CD4-positive, alpha-beta T cell treated with Interleukin-15 for 1 hour (primary cell): ENCODE data around the gene CCSER1.
"Not testable (repeated sequence)": the region's sequence is repeated elsewhere in the genome, so short reads cannot be mapped to it uniquely, and the experiment has no call there.

ENCODE experiments used
- DNase-seq: peaks from one replicate; pipeline ENCODE4 v3.0.0-alpha.2; 2020

Gene CCSER1

GRCh38 chr4:90730752-90731151 is 603.6 kb downstream of the CCSER1 start:
- DNase-seq: no peak

- DNase-seq: no peak
Observed at GRCh38 chr4:90733211-90733610, 606.0 kb downstream of the CCSER1 start.

- DNase-seq: no peak
Observed at GRCh38 chr4:90745176-90745575, 618.0 kb downstream of the CCSER1 start.

GRCh38 chr4:90753068-90753467 is 625.9 kb downstream of the CCSER1 start:
- no peak for DNase-seq

GRCh38 chr4:90757534-90758060 is 630.4 kb downstream of the CCSER1 start:
- DNase-seq: no peak

- DNase-seq: no peak
Observed at GRCh38 chr4:90760059-90760458, 632.9 kb downstream of the CCSER1 start.

- DNase-seq: no peak
Observed at GRCh38 chr4:90766837-90767236, 639.6 kb downstream of the CCSER1 start.

- DNase-seq: no peak
Observed at GRCh38 chr4:90769251-90769650, 642.1 kb downstream of the CCSER1 start.

- no peak for DNase-seq
Observed at GRCh38 chr4:90780193-90780592, 653.0 kb downstream of the CCSER1 start.

GRCh38 chr4:90786602-90787001 is 659.4 kb downstream of the CCSER1 start:
- no peak for DNase-seq

- DNase-seq: no peak
Observed at GRCh38 chr4:90792696-90793095, 665.5 kb downstream of the CCSER1 start.

GRCh38 chr4:90798948-90799347 is 671.8 kb downstream of the CCSER1 start:
- no peak for DNase-seq

GRCh38 chr4:90799895-90800294 is 672.7 kb downstream of the CCSER1 start:
- no peak for DNase-seq

- DNase-seq: no peak
Observed at GRCh38 chr4:90815569-90815968, 688.4 kb downstream of the CCSER1 start.

- DNase-seq: no peak
Observed at GRCh38 chr4:90816754-90817153, 689.6 kb downstream of the CCSER1 start.

GRCh38 chr4:90824266-90825150 is 697.3 kb downstream of the CCSER1 start:
- DNase-seq: no peak

GRCh38 chr4:90825849-90826248 is 698.7 kb downstream of the CCSER1 start:
- DNase-seq: no peak

- DNase-seq: no peak
Observed at GRCh38 chr4:90833706-90834105, 706.5 kb downstream of the CCSER1 start.

- no peak for DNase-seq
Observed at GRCh38 chr4:90837241-90837640, 710.0 kb downstream of the CCSER1 start.

GRCh38 chr4:90838859-90839258 is 711.7 kb downstream of the CCSER1 start:
- not testable (repeated sequence) for DNase-seq

GRCh38 chr4:90840291-90840690 is 713.1 kb downstream of the CCSER1 start:
- no peak for DNase-seq

- no peak for DNase-seq
Observed at GRCh38 chr4:90840828-90841227, 713.6 kb downstream of the CCSER1 start.

- DNase-seq: no peak
Observed at GRCh38 chr4:90841676-90842075, 714.5 kb downstream of the CCSER1 start.

GRCh38 chr4:90842960-90843359 is 715.8 kb downstream of the CCSER1 start:
- no peak for DNase-seq

GRCh38 chr4:90844241-90844640 is 717.0 kb downstream of the CCSER1 start:
- DNase-seq: no peak
